Tibial nerve (tissue), 4 donors: ENCODE results near the gene ZNF574. TPM values are rescaled to one million over a fixed set of nuclear protein-coding genes. Genes with fewer than 3 reads are reported as not detected.

Source experiments
- DNase-seq, 2 donors: peaks; one replicate each; pipeline ENCODE4 v3.0.0-alpha.2; 2019; ENCODE audit warnings: low spot score in 2 of 2
- H3K27ac ChIP-seq, 4 donors: fragments of 200-600 bp; sonication (generic) in 3 of 4; one replicate each; pipeline ENCODE4 v1.5.1; 2017 to 2019; ENCODE audit warnings: mild to moderate bottlenecking in 1 of 4
- H3K27me3 ChIP-seq, 2 donors: fragments of 200-600 bp; sonication (generic) in 1 of 2; one replicate each; pipeline versions ENCODE4 v1.5.1 to v1.6.0; 2017 to 2019
- H3K36me3 ChIP-seq, 3 donors: fragments of 200-600 bp; sonication (generic); one replicate each; pipeline ENCODE4 v1.5.1; 2018 to 2019
- H3K4me1 ChIP-seq, 4 donors: fragments of 200-600 bp; sonication (generic) in 3 of 4; one replicate each; pipeline ENCODE4 v1.5.1; 2017 to 2019
- H3K4me3 ChIP-seq, 4 donors: fragments of 200-600 bp; sonication (generic) in 3 of 4; one replicate each; pipeline ENCODE4 v1.5.1; 2017 to 2019; ENCODE audit warnings: mild to moderate bottlenecking in 1 of 4, moderate library complexity in 1 of 4
- H3K9me3 ChIP-seq, 4 donors: fragments of 200-600 bp; sonication (generic) in 3 of 4; one replicate each; pipeline ENCODE4 v1.5.1; 2017 to 2019
- EP300 ChIP-seq, 2 donors: sonication (generic); formaldehyde crosslinking; IDR thresholded peaks; one replicate each; pipeline ENCODE4 v1.6.1; 2017; ENCODE audit warnings: antibody characterized with exemption in 2 of 2, mild to moderate bottlenecking in 1 of 2
- POLR2A ChIP-seq, 2 donors: fragments of 450-650 bp; IDR thresholded peaks; one replicate each; pipeline ENCODE4 v1.6.1; 2017; ENCODE audit warnings: antibody characterized with exemption in 2 of 2, mild to moderate bottlenecking in 2 of 2, moderate library complexity in 2 of 2
- WGBS, 2 donors: methylation state at CpG; one replicate each; pipeline ENCODE4 v1.1.5; 2018; 5-methylcytosine and 5-hydroxymethylcytosine counted together
- total RNA-seq, 4 donors: library from RNA; depleted of rRNA; stranded (reverse); fragments of >200 nt; gene quantifications; one replicate each; pipeline ENCODE4 v1.1.0, GENCODE V29; 2016
- TF ChIP-seq, protein P1 (sequence below), 5 experiments: fragments of 200-600 bp in 3 of 5; fragments of 450-650 bp in 2 of 5; sonication (generic) in 3 of 5; IDR thresholded peaks; one replicate each; pipeline ENCODE4 v1.5.1; 2016 to 2019; ENCODE audit warnings: antibody characterized with exemption in 5 of 5, mild to moderate bottlenecking in 3 of 5, moderate library complexity in 2 of 5

ZNF574 gene
- total RNA-seq, 4 donors from 2014 or later, result 14.3 to 22.2 (median 17.5) TPM

- Histone ChIP-seq H3K9me3 (no peaks in the 10 kb centered on the region), H3K27ac (no peak overlapping the region), H3K27me3 (no peaks in the 10 kb centered on the region), H3K36me3 (peaks cover 0 to 44% (median 0%) of the 10 kb centered on the region in 3 donors), H3K4me3 (no peak overlapping the region), H3K4me1 (no peaks in the 10 kb centered on the region)
- TF ChIP-seq EP300 (IDR thresholded peaks at IDR 0.05), result no peak
- TF ChIP-seq, protein P1, sequence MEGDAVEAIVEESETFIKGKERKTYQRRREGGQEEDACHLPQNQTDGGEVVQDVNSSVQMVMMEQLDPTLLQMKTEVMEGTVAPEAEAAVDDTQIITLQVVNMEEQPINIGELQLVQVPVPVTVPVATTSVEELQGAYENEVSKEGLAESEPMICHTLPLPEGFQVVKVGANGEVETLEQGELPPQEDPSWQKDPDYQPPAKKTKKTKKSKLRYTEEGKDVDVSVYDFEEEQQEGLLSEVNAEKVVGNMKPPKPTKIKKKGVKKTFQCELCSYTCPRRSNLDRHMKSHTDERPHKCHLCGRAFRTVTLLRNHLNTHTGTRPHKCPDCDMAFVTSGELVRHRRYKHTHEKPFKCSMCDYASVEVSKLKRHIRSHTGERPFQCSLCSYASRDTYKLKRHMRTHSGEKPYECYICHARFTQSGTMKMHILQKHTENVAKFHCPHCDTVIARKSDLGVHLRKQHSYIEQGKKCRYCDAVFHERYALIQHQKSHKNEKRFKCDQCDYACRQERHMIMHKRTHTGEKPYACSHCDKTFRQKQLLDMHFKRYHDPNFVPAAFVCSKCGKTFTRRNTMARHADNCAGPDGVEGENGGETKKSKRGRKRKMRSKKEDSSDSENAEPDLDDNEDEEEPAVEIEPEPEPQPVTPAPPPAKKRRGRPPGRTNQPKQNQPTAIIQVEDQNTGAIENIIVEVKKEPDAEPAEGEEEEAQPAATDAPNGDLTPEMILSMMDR (IDR thresholded peaks at IDR 0.05), result no peak
- TF ChIP-seq POLR2A (IDR thresholded peaks at IDR 0.05), result no peak
- WGBS, 2 donors, result 55 to 66% methylated on average over 8 to 9 of the region's 10 CpGs
- DNase-seq, result no peak
Measured at GRCh38 chr19:42052241-42052863, 23.6 kb upstream of the ZNF574 start.

DNA sequence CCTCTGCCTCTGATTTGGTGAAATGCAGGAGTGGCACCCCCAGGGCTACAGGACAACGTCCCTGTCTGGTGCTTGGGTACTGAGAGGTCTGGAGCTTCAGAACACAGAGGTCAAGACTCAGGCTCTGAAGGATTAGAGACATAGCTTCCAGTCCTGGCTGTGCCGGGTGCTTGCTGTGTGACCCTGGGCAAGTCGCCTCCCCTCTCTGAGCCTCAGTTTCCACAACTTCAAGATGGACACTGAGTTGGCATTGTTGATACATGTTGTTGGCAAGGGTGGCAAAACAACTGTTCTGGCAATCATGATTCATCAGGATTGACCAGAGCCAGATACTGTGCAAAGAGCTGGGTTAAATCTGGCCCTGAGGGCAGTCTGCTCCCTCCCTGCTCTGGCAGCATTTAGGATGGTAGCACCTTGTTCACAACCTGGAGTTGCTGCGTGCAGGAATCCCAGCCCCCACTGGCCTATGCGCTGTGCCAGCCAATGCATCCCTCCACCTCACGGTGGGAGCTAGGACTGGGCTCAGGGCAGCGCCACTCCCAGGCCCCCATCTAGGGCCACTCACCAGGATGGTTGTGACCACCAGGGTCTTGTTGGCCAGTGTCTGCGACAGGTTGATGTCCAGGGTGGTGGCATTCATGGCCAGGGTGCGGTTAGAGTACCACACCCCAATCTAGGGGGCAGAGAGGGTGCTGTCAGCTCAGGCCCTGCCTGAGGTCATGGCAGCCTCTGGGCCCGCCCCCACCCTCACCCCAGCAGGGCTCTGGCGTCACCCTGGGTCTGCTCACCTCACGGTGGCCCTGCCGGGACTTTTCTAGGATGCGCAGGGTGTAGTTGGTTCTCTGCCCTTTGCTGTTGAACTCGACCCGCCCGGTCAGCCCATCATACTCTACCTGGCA lies 22.7 kb upstream of the ZNF574 start:
- H3K27me3 ChIP-seq, result no peaks in the 10 kb centered on the region
- TF ChIP-seq POLR2A (IDR thresholded peaks at IDR 0.05) (no peak), EP300 (IDR thresholded peaks at IDR 0.05) (no peak)
- TF ChIP-seq, protein P1 (IDR thresholded peaks at IDR 0.05), result no peak
- peaks cover 0 to 50% (median 0%) of the 10 kb centered on the region in 3 donors for H3K36me3 ChIP-seq

DNA sequence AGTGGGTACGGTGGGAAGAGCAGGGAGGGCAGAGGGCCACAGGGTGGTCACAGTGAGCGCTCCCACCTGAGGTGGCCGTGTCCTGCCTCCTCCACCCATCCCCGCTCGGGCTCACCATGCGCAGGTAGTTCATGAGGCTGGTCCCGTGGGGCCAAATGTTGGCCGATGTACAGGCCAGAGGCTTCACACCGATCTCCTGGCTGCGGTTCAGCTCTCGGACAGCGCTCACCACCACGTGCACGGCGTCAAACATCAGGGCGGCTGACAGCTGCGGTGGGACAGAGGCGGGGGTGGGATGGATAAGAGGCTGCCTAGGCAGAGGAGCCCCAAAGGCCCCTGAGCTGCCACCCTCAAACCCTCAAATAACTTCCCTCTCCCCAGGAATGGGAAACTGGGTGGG lies 21.8 kb upstream of the ZNF574 start:
- TF ChIP-seq POLR2A (IDR thresholded peaks at IDR 0.05), result no peak
- TF ChIP-seq, protein P1 (IDR thresholded peaks at IDR 0.05), result no peak
- Histone ChIP-seq H3K36me3 (peaks cover 0 to 50% (median 0%) of the 10 kb centered on the region in 3 donors), H3K9me3 (no peaks in the 10 kb centered on the region), H3K4me3 (no peak overlapping the region), H3K27me3 (no peaks in the 10 kb centered on the region), H3K4me1 (no peaks in the 10 kb centered on the region), H3K27ac (no peak overlapping the region)
- DNase-seq, result no peak
- 82 to 85% methylated on average over 13 to 18 of the region's 18 CpGs for WGBS, 2 donors

More for the DNA sequence above, 22.7 kb upstream of the ZNF574 start:
- H3K27ac ChIP-seq, result no peak overlapping the region
- WGBS, 2 donors, result 84 to 87% methylated on average over 6 to 13 of the region's 17 CpGs
- DNase-seq, result no peak
- no peaks in the 10 kb centered on the region for H3K9me3 ChIP-seq
- H3K4me3 ChIP-seq, result no peak overlapping the region
- H3K4me1 ChIP-seq, result no peaks in the 10 kb centered on the region

- no peak overlapping the region for H3K27ac ChIP-seq
- no peak for DNase-seq
- H3K4me3 ChIP-seq, result no peak overlapping the region
- H3K4me1 ChIP-seq, result no peaks in the 10 kb centered on the region
- TF ChIP-seq EP300 (IDR thresholded peaks at IDR 0.05) (no peak), POLR2A (IDR thresholded peaks at IDR 0.05) (no peak)
- TF ChIP-seq, protein P1 (IDR thresholded peaks at IDR 0.05), result no peak
- no peaks in the 10 kb centered on the region for H3K27me3 ChIP-seq
- peaks cover 0 to 64% (median 0%) of the 10 kb centered on the region in 3 donors for H3K36me3 ChIP-seq
- H3K9me3 ChIP-seq, result no peaks in the 10 kb centered on the region
- 78 to 81% methylated on average over 7 of the region's 7 CpGs for WGBS, 2 donors
Measured at GRCh38 chr19:42057846-42058245, 18.1 kb upstream of the ZNF574 start.

DNA sequence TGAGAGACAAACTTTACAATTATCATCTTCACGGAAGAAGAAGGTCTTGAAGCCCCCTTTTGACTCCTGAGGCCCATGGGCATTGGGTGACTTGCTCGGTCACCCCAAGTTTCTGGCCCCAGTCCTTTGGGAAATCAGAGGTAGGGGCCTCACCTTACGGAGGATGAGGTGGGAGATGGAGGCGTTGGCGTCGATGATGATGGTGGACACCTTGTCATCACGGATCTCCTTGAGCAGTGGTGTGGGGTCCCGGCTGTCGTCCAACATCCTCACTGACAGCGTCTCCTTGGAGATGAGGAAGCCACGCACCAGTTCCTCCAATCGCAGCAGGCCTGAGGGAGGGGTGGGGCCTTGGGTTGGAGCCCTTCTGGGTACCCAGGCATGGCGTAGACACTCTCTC lies 16.8 kb upstream of the ZNF574 start:
- no peaks in the 10 kb centered on the region for H3K9me3 ChIP-seq
- no peak overlapping the region for H3K4me3 ChIP-seq
- no peak overlapping the region for H3K27ac ChIP-seq
- H3K36me3 ChIP-seq, result peaks cover 0 to 63% (median 0%) of the 10 kb centered on the region in 3 donors
- H3K27me3 ChIP-seq, result no peaks in the 10 kb centered on the region
- WGBS, 2 donors, result 94% methylated on average over 13 of the region's 13 CpGs
- no peaks in the 10 kb centered on the region for H3K4me1 ChIP-seq
- DNase-seq, result no peak
- TF ChIP-seq EP300 (IDR thresholded peaks at IDR 0.05), result no peak
- TF ChIP-seq, protein P1 (IDR thresholded peaks at IDR 0.05), result no peak
- no peak for TF ChIP-seq POLR2A (IDR thresholded peaks at IDR 0.05)
